ENCODE data around the gene FAH.

GRCh38 chr15:80163897-80164296 lies 11.1 kb downstream of the FAH start:
- TF ChIP-seq CTCF (IDR thresholded peaks at IDR 0.05) = no peak
- no peak for TF ChIP-seq POLR2A (IDR thresholded peaks at IDR 0.05)

Measured in heart left ventricle (tissue), 13 donors.